GM23248 (cell line): Measurements from ENCODE around the gene THBS3. TPM values are rescaled to one million over a fixed set of nuclear protein-coding genes. Genes with fewer than 3 reads are reported as not detected.
A peak's percentile ranks its signal among the peaks of the same experiment; 100 is the strongest.

Experiments used
- DNase-seq: peaks from one replicate; pipeline ENCODE4 v3.0.0-alpha.2; 2015
- H2AFZ ChIP-seq: fragments of 200-600 bp; sonication (generic); 2 replicates; pipeline ENCODE4 v1.6.1; 2016; ENCODE audit warnings: antibody characterized with exemption
- H3F3A ChIP-seq: fragments of 200-600 bp; sonication (generic); 2 replicates; pipeline ENCODE4 v1.6.1; 2016; ENCODE audit warnings: mild to moderate bottlenecking, antibody characterized with exemption, mixed run types; ENCODE audit not compliant: insufficient read depth
- H3K27ac ChIP-seq: fragments of 200-600 bp; sonication (generic); 2 replicates; pipeline ENCODE4 v1.5.1; 2016; ENCODE audit warnings: mild to moderate bottlenecking
- H3K27me3 ChIP-seq: fragments of 200-600 bp; sonication (generic); replicated peaks from 2 replicates; pipeline ENCODE4 v1.6.1; 2016; ENCODE audit warnings: mild to moderate bottlenecking; ENCODE audit not compliant: insufficient read depth
- H3K36me3 ChIP-seq: fragments of 200-600 bp; sonication (generic); 2 replicates; pipeline ENCODE4 v1.6.1; 2016; ENCODE audit warnings: low read depth, mild to moderate bottlenecking
- H3K4me1 ChIP-seq: fragments of 200-600 bp; sonication (generic); 2 replicates; pipeline ENCODE4 v1.6.1; 2016; ENCODE audit warnings: mild to moderate bottlenecking; ENCODE audit not compliant: insufficient read depth
- H3K4me2 ChIP-seq: fragments of 200-600 bp; sonication (generic); one replicate; pipeline ENCODE4 v1.6.1; 2016; ENCODE audit warnings: mild to moderate bottlenecking; ENCODE audit not compliant: unreplicated experiment
- H3K4me3 ChIP-seq: fragments of 200-600 bp; sonication (generic); 2 replicates; pipeline ENCODE4 v1.5.1; 2016; ENCODE audit warnings: mild to moderate bottlenecking
- H3K79me2 ChIP-seq: fragments of 200-600 bp; sonication (generic); 2 replicates; pipeline ENCODE4 v1.6.1; 2016; ENCODE audit warnings: mild to moderate bottlenecking; ENCODE audit not compliant: insufficient read depth
- H3K9ac ChIP-seq: fragments of 200-600 bp; sonication (generic); 2 replicates; pipeline ENCODE4 v1.6.1; 2016; ENCODE audit warnings: mild to moderate bottlenecking
- H3K9me2 ChIP-seq: fragments of 200-600 bp; sonication (generic); 2 replicates; pipeline ENCODE4 v1.6.1; 2016; ENCODE audit warnings: mixed run types, mild to moderate bottlenecking, moderate library complexity; ENCODE audit not compliant: insufficient read depth
- H3K9me3 ChIP-seq: fragments of 200-600 bp; sonication (generic); one replicate; pipeline ENCODE4 v1.6.1; 2017; ENCODE audit warnings: low read depth
- H4K20me1 ChIP-seq: fragments of 200-600 bp; sonication (generic); 2 replicates; pipeline ENCODE4 v1.6.0; 2016; ENCODE audit not compliant: insufficient read depth
- EZH2 ChIP-seq: fragments of 200-600 bp; sonication (generic); IDR thresholded peaks from 2 replicates; pipeline ENCODE4 v1.6.1; 2018; ENCODE audit warnings: antibody characterized with exemption, mild to moderate bottlenecking; ENCODE audit not compliant: insufficient read depth, poor library complexity, severe bottlenecking
- EZH2phosphoT487 ChIP-seq: fragments of 200-600 bp; sonication (generic); IDR thresholded peaks from 2 replicates; pipeline ENCODE4 v1.6.1; 2018; ENCODE audit warnings: antibody characterized with exemption, moderate library complexity, mild to moderate bottlenecking, low read depth; ENCODE audit not compliant: insufficient read depth
- WGBS, 2 experiments: methylation state at CpG; one replicate each; pipeline ENCODE4 v1.1.6; 2015 to 2017; ENCODE audit warnings: low lambda C conversion rate in 2 of 2, low coverage in 1 of 2; ENCODE audit errors: missing lambda C conversion rate in 2 of 2; 5-methylcytosine and 5-hydroxymethylcytosine counted together
- in situ Hi-C: fragments of 300-500 bp; cut with MboI; formaldehyde crosslinking; loops from 2 replicates; pipeline ENCODE4 v1.15.0; 2020
- polyA plus RNA-seq: library from polyadenylated mRNA; unstranded; fragments of >200 nt; fragmentation: Nextera tagmentation; extraction: Ambion mirVana; gene quantifications from 2 replicates; pipeline ENCODE4 v1.2.1, GENCODE V29; 2016
- total RNA-seq: library from RNA; depleted of rRNA; stranded (reverse); fragments of >200 nt; shearing (Covaris generic); gene quantifications from 2 replicates; pipeline ENCODE4 v1.2.3, GENCODE V29; 2014; rRNA removed

The THBS3 gene
- total RNA-seq (20.6 and 21.4 TPM in 2 replicates), polyA plus RNA-seq (14.9 and 16.6 TPM in 2 replicates)

GRCh38 chr1:155207806-155208540 is at the start of gene THBS3:
Gene THBS3, minus strand, starts transcription at chr1:155207897. Its CDS starts 21 bp downstream, at chr1:155207876.
- Histone ChIP-seq H3K79me2 (peaks cover 13% of the 10 kb centered on the region), H3K27me3 (no peaks in the 10 kb centered on the region), H3K36me3 (no peaks in the 10 kb centered on the region), H3K27ac (peak within 1 kb of the TSS; percentile 96), H3K9me3 (no peaks in the 10 kb centered on the region), H3K4me1 (peaks cover 16% of the 10 kb centered on the region), H3K9ac (peak within 1 kb of the TSS; percentile 99), H4K20me1 (no peaks in the 10 kb centered on the region), H3F3A (peaks cover 4% of the 10 kb centered on the region), H3K4me3 (peak within 1 kb of the TSS; percentile 98), H2AFZ (peak within 1 kb of the TSS; percentile 72), H3K9me2 (no peaks in the 10 kb centered on the region), H3K4me2 (peak within 1 kb of the TSS; percentile 96)
- TF ChIP-seq EZH2 (no peak), EZH2phosphoT487 (no peak)
- peak; percentile 60 for DNase-seq
- in situ Hi-C loops: no loop called here
- 4% methylated on average over 14 to 17 of the region's 17 CpGs for WGBS, 2 experiments

DNA sequence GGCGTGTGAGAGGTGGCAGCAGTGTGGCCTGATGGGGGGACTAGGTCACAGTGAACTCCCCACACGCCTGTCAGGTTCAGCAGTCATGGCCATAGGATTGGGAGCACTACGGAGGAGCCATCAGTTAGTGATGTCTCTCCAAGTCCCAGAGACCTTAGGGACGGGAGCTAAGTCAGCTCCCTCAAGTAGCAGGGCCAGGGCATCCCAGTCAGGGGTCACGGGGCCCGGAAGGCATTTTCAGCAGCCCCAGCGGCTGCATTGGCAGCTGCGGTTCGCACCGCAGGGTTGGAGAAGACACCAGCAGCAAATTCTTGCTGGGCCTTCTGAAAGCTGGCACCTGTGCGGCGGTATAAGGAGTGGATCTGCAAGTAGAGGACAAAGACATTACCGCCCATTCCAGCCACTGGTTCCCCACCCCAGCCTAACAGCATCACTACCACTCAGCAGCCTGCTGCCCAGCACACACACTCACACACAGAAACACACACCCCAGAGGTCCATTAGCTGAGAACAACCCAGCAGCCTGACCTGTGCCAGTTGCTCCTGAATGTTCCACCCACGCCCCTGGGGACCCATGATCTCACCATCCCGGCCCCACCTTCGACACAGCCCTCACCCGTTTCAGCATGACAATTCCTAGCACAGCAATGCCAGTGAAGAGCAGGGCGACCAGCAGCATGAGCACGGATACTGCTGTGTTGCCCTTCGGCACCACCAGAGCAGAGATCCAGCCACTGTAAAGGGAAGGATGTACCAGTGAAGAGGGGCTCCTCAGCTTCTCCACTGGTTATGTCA is 48.6 kb upstream of the THBS3 start:
- TF ChIP-seq EZH2 (no peak), EZH2phosphoT487 (no peak)
- Histone ChIP-seq H3K4me1 (peaks cover 13% of the 10 kb centered on the region), H3K27me3 (no peaks in the 10 kb centered on the region), H3K79me2 (peaks cover 44% of the 10 kb centered on the region), H3K9me2 (no peaks in the 10 kb centered on the region), H3K27ac (peak overlapping the region; percentile 84), H4K20me1 (no peaks in the 10 kb centered on the region), H3K36me3 (no peaks in the 10 kb centered on the region), H3K4me3 (peak overlapping the region; percentile 77), H3K4me2 (peak overlapping the region; percentile 84), H3K9me3 (no peaks in the 10 kb centered on the region), H3F3A (peaks cover 22% of the 10 kb centered on the region), H2AFZ (peak overlapping the region; percentile 83), H3K9ac (peak overlapping the region; percentile 84)
- DNase-seq: peak; percentile 32
- 77 to 83% methylated on average over 20 of the region's 20 CpGs for WGBS, 2 experiments
- in situ Hi-C loops: no loop called here

GRCh38 chr1:155255243-155256007 is 47.7 kb upstream of the THBS3 start, which contains the start of gene ENTREP3:
Gene ENTREP3, minus strand, starts transcription at chr1:155255483. Its CDS starts 606 bp downstream, at chr1:155254877.
- Histone ChIP-seq H3K36me3 (no peaks in the 10 kb centered on the region), H3K9ac (peak within 1 kb of the TSS; percentile 84), H3K9me3 (no peaks in the 10 kb centered on the region), H3K9me2 (no peaks in the 10 kb centered on the region), H3K4me1 (peaks cover 7% of the 10 kb centered on the region; the same call in 1 of the 2 replicates), H3K4me2 (peak within 1 kb of the TSS; percentile 84), H4K20me1 (no peaks in the 10 kb centered on the region), H3K27me3 (no peaks in the 10 kb centered on the region), H3K4me3 (peak within 1 kb of the TSS; percentile 77), H2AFZ (peak within 1 kb of the TSS; percentile 83), H3K27ac (peak within 1 kb of the TSS; percentile 84), H3F3A (peaks cover 17% of the 10 kb centered on the region), H3K79me2 (peaks cover 36% of the 10 kb centered on the region)
- in situ Hi-C loops: no loop called here
- no peak for TF ChIP-seq EZH2phosphoT487
- no peak for TF ChIP-seq EZH2
- peak; percentile 86 for DNase-seq
- WGBS, 2 experiments: 1 to 3% methylated on average over 22 to 54 of the region's 54 CpGs
